ENCODE measurements around the gene SEC16A.

- TF ChIP-seq, protein P1, sequence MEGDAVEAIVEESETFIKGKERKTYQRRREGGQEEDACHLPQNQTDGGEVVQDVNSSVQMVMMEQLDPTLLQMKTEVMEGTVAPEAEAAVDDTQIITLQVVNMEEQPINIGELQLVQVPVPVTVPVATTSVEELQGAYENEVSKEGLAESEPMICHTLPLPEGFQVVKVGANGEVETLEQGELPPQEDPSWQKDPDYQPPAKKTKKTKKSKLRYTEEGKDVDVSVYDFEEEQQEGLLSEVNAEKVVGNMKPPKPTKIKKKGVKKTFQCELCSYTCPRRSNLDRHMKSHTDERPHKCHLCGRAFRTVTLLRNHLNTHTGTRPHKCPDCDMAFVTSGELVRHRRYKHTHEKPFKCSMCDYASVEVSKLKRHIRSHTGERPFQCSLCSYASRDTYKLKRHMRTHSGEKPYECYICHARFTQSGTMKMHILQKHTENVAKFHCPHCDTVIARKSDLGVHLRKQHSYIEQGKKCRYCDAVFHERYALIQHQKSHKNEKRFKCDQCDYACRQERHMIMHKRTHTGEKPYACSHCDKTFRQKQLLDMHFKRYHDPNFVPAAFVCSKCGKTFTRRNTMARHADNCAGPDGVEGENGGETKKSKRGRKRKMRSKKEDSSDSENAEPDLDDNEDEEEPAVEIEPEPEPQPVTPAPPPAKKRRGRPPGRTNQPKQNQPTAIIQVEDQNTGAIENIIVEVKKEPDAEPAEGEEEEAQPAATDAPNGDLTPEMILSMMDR (IDR thresholded peaks at IDR 0.05): no peak
- no peak for TF ChIP-seq EP300 (IDR thresholded peaks at IDR 0.05)
- TF ChIP-seq POLR2A (IDR thresholded peaks at IDR 0.05): no peak
Observed at GRCh38 chr9:136437839-136438547, 44.8 kb downstream of the SEC16A start.

Data from stomach (tissue), 4 donors.